ENCODE results near the gene OR1J2.

DNA sequence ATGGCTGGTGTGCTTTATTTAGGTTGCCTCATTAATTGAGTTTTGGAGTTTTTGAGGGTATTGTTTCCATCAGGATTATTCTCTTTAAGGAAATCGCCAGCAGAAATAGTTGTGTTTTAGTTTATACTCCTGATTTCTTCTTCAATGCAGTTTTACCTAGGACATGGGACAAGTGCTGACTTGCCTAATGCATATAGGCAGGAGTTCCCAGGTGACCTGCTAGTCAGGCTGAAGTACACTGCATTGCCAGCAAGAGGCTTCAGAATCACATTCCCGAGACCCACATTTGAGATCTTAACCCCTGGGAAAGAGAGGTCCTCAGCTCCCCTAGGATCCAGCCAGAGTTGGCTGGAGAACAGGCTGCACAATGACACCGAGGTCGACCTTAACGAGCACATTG is 40.8 kb downstream of the OR1J2 start:
- TF ChIP-seq, protein P1, sequence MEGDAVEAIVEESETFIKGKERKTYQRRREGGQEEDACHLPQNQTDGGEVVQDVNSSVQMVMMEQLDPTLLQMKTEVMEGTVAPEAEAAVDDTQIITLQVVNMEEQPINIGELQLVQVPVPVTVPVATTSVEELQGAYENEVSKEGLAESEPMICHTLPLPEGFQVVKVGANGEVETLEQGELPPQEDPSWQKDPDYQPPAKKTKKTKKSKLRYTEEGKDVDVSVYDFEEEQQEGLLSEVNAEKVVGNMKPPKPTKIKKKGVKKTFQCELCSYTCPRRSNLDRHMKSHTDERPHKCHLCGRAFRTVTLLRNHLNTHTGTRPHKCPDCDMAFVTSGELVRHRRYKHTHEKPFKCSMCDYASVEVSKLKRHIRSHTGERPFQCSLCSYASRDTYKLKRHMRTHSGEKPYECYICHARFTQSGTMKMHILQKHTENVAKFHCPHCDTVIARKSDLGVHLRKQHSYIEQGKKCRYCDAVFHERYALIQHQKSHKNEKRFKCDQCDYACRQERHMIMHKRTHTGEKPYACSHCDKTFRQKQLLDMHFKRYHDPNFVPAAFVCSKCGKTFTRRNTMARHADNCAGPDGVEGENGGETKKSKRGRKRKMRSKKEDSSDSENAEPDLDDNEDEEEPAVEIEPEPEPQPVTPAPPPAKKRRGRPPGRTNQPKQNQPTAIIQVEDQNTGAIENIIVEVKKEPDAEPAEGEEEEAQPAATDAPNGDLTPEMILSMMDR (conservative IDR thresholded peaks at IDR 0.05; ENCODE audit: low read depth, low read length): no peak
- TF ChIP-seq RAD21 (IDR thresholded peaks at IDR 0.05; ENCODE audit: low read length) (no peak), CEBPB (IDR thresholded peaks at IDR 0.05; ENCODE audit: low read depth, low read length) (no peak), POLR2A (IDR thresholded peaks at IDR 0.05; ENCODE audit: low read depth, low read length) (no peak), RFX5 (IDR thresholded peaks at IDR 0.05; ENCODE audit: low read depth, low read length) (no peak), FOS (IDR thresholded peaks at IDR 0.05; ENCODE audit: low read depth, low read length) (no peak)

All from IMR-90 (cell line).